Measurements from ENCODE around the gene BAAT.

GRCh38 chr9:101333490-101333889 is 51.3 kb downstream of the BAAT start:
- TF ChIP-seq EZH2 (IDR thresholded peaks at IDR 0.05; ENCODE audit: insufficient read depth, poor library complexity, severe bottlenecking) (no peak), EZH2phosphoT487 (IDR thresholded peaks at IDR 0.05; ENCODE audit: insufficient read depth, low read depth) (no peak)
